Stimulated activated CD8-positive, alpha-beta memory T cell treated with anti-CD3 and anti-CD28 coated beads, Interleukin-2, amount 100 ng/mL, for 1 hour (primary cell): ENCODE data around the gene NOSIP.

ENCODE experiments used
- DNase-seq, 2 donors: peaks; one replicate each; pipeline ENCODE4 v3.0.0-alpha.2; 2020; ENCODE audit warnings: low read depth in 2 of 2

Gene NOSIP

DNA sequence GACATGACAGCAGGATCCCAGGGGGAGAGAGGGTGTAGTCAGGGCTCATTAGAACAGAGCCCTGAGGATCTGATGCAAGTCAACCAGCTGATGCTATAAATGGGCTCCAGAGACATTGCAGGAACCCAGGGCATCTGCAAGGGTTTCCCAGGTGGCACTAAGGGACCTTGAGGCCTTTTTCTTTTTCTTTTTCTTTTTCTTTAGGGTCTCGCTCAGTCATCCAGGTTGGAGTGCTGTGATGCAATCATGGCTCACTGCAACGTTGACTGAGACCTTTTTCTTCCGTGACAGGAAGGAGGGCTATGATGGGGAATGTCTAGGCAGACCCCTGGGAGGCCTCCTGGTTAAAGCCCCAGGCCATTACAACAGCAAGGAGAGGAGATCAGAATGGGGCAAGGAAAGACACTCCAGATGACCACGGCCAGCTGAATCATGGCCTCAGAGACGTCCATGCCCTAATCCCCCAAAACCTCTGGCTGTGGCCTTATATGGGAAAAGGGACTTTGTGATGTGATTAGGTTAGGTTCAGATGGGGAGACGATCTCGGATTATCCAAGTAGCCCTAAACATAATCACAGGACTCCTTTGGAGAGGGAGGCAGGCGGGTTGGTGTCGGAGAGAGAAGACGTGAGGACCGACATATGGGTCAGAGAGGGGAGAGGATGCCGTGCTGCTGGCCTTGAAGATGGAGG, 72.4 kb downstream of the NOSIP start:
- DNase-seq, result no peak

DNA sequence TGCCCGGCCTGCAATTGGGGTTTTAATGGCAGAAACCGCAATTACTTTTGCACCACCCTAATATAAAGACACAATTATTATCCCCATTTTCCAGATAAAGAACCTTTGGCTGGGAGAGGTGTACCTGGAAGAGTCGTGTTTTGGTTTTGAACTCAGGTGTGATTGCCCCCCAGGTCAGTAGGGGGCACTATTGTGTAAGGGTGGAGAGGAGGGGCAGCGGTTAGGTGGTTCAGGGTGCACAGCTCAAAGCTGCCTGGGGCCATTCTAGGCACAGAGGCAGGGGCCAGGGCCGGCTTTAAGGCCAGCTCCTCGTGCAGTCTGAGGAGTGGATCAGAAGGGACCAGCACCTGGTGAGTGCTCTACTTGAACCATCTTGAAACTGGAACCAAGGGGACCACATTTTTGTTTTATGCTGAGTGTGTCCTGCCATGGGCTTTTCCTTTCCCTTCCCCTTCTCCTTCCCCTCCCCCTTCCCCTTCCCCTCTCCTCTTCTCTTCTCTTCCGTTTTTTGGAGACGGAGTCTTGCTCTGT, 73.7 kb downstream of the NOSIP start:
- peak; percentile 54 to 64 for DNase-seq
